ENCODE data around the gene COL19A1.
"Not testable (repeated sequence)": the region's sequence is repeated elsewhere in the genome, so short reads cannot be mapped to it uniquely, and the experiment has no call there.

Gene COL19A1

DNA sequence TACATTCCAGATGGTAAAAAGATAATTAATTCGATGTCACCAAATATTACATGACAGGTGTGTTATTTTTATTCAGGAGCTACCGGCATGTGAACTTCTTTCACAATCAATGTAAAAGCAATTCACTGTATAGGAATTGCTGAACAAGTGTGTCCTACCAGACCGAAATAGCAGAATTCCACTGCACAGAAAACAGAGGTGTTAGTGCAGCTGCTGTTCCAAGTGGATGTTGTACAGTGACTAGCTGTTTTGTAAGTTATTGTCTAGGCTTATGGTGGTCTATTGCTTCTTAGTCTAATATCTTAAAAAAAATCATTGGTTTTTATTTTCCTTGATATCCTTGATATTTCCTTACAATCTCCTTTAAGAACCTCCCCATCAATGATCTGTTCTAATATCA is 107.4 kb downstream of the COL19A1 start:
- no peak for DNase-seq

DNA sequence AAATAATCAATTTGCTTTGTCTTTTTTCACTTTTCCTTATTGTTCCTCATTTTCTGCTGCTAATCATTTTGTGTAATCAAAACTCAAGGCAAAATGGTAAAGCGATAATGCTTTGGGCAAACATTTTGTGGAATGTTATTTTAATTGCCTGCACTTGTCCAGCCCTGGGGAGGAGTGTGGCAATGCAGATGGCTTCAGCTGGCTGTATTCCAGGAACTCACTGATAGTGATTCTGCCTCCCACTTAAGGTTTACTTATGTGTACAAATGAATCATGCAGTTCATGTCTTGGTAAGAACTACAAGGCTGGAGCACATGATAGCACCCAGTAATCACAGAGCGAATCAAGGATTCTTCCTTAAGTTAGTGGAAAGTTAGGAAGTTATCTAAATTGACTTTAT is 107.8 kb downstream of the COL19A1 start:
- no peak for DNase-seq

- no peak for DNase-seq
Observed at GRCh38 chr6:69976591-69977090, 110.3 kb downstream of the COL19A1 start.

GRCh38 chr6:69980624-69981023 is 114.3 kb downstream of the COL19A1 start:
- no peak for DNase-seq

- DNase-seq = no peak
Observed at GRCh38 chr6:69984506-69984905, 118.2 kb downstream of the COL19A1 start.

GRCh38 chr6:69985180-69985579 is 118.8 kb downstream of the COL19A1 start:
- no peak for DNase-seq

DNA sequence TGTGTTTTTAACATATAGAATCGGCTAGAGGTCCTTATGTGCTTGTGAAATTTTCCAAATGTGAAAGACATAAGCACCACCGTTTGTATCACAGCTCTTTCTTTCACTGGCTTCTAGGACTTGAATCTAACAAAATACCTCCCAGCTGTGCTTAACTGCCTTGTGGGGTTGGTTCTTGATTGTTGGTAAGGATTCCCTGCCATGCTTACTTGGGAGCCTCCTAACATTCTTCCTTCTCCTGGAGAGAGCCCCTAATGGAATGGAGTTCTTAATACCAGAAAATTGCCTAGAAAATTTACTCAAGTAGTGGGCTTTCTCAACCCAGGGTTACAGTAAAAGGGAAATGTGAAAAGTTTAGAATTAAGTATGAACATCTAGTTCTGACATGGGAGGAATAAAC is 121.2 kb downstream of the COL19A1 start:
- DNase-seq = no peak

DNA sequence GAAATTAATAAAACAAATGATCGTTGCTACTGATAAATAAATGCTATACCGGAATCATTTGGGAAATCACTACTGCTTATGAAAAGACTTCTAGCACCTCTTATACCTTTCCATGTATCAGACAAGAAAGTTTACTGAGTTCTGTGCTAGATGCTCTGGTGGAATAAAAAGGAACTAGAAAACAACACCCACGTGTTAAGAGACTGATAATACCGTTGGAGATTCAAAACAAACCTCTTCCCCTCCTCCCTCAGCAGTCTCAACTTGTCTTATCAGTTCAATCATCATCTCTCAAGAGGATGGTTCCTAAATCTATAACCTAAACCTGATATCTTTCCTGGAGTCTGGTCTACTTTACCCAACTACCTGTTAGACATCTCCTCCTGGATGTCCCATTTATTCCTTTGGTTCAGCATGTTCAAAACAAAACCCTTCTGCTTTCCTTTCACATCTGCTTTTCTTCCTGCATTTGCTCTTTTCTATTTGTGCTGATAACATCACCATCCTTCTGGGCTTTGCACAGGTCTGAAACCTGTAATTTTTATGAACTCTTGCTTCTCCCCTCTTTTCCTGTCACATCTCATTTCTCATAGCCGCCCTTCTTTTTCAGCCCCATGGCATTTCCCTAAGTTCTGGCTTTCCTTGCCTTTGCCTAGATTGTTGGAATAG is 122.2 kb downstream of the COL19A1 start:
- no peak for DNase-seq

GRCh38 chr6:69994251-69994650 is 127.9 kb downstream of the COL19A1 start:
- DNase-seq = no peak

GRCh38 chr6:70008189-70008588 is 141.8 kb downstream of the COL19A1 start:
- DNase-seq = no peak

DNA sequence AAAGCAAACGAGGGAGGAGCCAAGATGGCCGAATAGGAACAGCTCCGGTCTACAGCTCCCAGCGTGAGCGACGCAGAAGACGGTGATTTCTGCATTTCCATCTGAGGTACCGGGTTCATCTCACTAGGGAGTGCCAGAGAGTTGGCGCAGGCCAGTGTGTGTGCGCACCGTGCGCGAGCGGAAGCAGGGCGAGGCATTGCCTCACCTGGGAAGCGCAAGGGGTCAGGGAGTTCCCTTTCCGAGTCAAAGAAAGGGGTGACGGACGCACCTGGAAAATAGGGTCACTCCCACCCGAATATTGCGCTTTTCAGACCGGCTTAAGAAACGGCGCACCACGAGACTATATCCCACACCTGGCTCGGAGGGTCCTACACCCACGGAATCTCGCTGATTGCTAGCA is 144.0 kb downstream of the COL19A1 start:
- not testable (repeated sequence) for DNase-seq

- DNase-seq = not testable (repeated sequence)
Observed at GRCh38 chr6:70023201-70023600, 156.8 kb downstream of the COL19A1 start.

DNA sequence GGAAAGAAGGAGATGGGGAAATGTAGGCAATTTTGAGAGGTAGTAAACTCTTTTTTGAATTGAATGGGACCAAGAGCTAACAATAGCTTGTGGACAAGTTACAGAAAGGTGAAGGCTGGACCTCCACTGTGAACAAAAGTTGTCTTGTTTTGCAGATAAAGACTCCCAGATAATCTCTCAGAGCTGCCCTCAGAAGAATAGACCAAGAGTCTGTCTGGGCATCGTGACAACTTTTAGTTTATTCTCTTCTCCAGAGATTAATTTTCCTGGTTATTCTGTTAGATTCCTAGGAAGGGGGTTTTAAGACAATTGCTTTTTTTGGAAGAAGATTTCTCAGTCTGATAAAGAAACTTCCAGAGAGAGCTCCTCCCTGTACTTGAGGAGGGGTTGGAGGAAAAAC is 161.9 kb downstream of the COL19A1 start:
- no peak for DNase-seq

GRCh38 chr6:70028926-70029325 is 162.6 kb downstream of the COL19A1 start:
- DNase-seq = no peak

GRCh38 chr6:70033781-70034180 is 167.4 kb downstream of the COL19A1 start:
- no peak for DNase-seq

- no peak for DNase-seq
Observed at GRCh38 chr6:70037445-70037844, 171.1 kb downstream of the COL19A1 start.

DNA sequence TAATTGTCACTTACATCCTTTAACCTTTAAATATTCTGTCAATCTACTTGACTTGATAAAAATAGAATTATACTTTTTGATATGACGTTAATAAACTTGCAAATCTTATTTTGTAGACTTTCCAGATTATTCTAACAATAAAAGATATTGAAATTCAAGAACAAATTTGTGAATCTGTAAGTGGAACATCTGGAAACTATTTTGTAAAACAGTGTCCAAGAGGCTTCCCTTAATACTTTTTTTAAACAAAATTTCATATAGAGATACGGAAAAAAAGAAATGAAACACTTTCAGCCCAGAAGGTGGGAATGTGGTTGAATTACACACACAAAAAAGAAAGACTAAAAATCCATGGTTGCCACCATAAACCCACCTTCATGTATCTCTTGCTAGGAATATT is 174.4 kb downstream of the COL19A1 start:
- DNase-seq = no peak

DNA sequence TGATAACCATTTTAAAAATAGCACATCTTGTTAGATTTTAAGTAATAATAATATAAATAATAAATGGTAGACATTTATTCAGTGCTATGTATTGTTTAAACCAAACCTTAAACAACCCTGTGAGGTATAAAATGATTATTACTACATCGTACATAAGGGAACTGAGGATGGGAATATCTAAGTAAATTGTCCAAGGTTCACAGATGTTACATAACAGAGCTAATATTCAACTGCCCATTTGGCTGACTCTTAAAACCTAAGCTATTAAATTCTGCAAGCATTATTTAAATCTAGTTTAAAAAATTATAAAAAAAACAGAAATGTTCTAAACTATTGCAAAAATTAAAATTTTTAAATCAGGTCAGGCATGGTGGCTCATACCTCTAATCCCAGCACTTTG is 175.1 kb downstream of the COL19A1 start:
- no peak for DNase-seq

GRCh38 chr6:70045413-70045812 is 179.1 kb downstream of the COL19A1 start:
- no peak for DNase-seq

- no peak for DNase-seq
Observed at GRCh38 chr6:70051197-70052124, 185.1 kb downstream of the COL19A1 start.

DNA sequence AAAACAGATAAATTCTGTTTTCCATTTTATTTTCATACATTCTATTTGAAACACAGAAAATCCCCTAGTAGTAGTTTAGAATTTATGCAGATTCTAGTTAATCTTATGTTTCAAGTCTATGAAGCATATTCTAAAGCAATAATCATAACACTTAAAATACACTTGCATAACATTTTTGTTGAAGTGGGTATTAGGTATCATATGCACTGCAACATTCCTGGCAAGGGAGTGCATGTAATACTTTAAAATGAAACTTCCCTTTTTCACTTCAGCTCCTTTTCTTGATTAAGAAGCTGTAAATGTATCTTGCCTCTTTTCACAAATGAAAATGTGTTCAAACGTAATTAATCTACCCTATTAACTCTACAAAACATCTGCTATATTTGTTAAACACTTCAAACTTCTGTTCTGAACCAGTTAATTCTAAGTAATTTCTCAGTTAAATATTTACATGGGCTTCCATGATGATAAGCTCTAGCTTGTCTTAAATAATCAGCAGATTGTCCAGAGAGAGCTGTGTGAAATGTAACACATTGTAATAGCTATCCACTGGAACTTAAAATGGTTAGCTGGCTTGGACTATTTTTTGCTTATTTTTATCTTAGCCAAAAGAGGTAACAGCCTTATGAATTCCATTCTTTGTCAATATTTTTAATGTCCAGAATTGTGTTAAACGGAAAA is 192.8 kb downstream of the COL19A1 start:
- no peak for DNase-seq

GRCh38 chr6:70060680-70061079 is 194.3 kb downstream of the COL19A1 start:
- no peak for DNase-seq

DNA sequence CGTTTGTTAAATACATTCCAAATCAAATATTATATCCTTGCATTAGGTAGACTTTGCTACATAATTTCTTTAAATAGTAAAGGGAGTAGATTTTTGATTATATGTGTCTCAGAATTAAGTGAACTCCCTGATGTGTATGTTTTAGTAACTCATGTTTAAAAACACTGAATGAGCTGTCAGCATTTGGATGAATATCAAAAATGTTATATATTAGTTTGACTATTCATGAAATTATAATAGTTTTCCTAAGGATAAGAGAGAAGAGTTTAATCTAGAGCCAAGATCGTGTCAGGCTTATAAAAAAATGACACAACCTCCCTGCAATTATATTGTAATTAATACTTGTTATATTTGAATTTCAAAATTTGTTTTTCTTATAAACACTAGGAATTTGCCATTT is 195.2 kb downstream of the COL19A1 start:
- DNase-seq = no peak

DNA sequence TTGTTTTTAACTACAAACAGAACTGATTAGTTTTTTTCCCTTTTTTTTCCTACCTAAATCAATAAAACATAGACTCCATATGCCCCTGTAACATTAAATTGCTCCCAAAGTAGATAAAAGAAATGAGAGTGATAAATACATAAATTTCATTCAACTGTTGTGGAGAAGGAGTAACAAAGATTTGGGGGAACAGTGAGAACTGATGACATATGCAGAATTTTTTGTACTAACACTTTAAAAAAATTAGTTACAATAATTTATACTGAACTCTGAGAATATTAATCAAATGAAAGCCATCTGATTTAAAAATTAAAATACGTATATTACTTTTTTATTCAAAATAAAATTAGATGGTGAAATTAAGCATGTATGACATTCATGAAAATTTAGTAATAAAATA is 195.7 kb downstream of the COL19A1 start:
- no peak for DNase-seq
